ENCODE data around the gene AHRR. TPM values are rescaled to one million over a fixed set of nuclear protein-coding genes. Genes with fewer than 3 reads are reported as not detected.

The AHRR gene
- total RNA-seq, 1 experiment from 2014 or later: 2.2 TPM

GRCh38 chr5:468401-468800 lies 146.9 kb downstream of the AHRR start:
- Mint-ChIP-seq H3K9me3 (no peaks in the 10 kb centered on the region), H3K4me1 (peaks cover 7% of the 10 kb centered on the region in 2 experiments), H3K27ac (no peak overlapping the region), H3K27me3 (ENCODE audit: low read depth) (peaks cover 3% of the 10 kb centered on the region), H3K4me3 (no peak overlapping the region), H3K36me3 (ENCODE audit: insufficient read depth in 1 of 3, low read depth in 3 of 3) (peaks cover 0 to 15% (median 9%) of the 10 kb centered on the region in 3 experiments; a peak in 4 of 7 replicates)
- no peak overlapping the region for H3K4ac ChIP-seq (ENCODE audit: low read depth, low read length)
- H3K27ac ChIP-seq (ENCODE audit: insufficient read length, low read depth, low read length): no peak overlapping the region
- H3K23me2 ChIP-seq (ENCODE audit: insufficient read length, low read depth, low read length, poor library complexity, severe bottlenecking): peaks cover 8% of the 10 kb centered on the region
- H3K4me1 ChIP-seq (ENCODE audit: insufficient read depth, low read length): no peaks in the 10 kb centered on the region
- no CpG with 5 or more reads among the region's 6 CpGs for WGBS (ENCODE audit: extremely low coverage, insufficient read length, low lambda C conversion rate)
- H3K4me2 ChIP-seq (ENCODE audit: insufficient read depth, insufficient read length, low read length): no peak overlapping the region
- no peak overlapping the region for H4K5ac ChIP-seq (ENCODE audit: insufficient read length, low read depth, low read length)
- H3K14ac ChIP-seq (ENCODE audit: insufficient read depth, low read length): no peak overlapping the region
- H2BK5ac ChIP-seq (ENCODE audit: insufficient read length, low read length): no peak overlapping the region
- no peak overlapping the region for H2BK120ac ChIP-seq (ENCODE audit: low read depth, low read length, poor library complexity, severe bottlenecking)
- H3K9me3 ChIP-seq (ENCODE audit: control insufficient read depth, low read depth, low read length): no peaks in the 10 kb centered on the region
- H3K9ac ChIP-seq (ENCODE audit: extremely low read depth, insufficient read length, low read length): no peak overlapping the region
- DNase-seq: no peak
- no peaks in the 10 kb centered on the region for H4K20me1 ChIP-seq (ENCODE audit: control insufficient read depth, insufficient read depth, insufficient read length)
- H2AFZ ChIP-seq (ENCODE audit: low read length): no peak overlapping the region
- no peaks in the 10 kb centered on the region for H3K79me1 ChIP-seq (ENCODE audit: insufficient read depth, low read depth, low read length, poor library complexity, severe bottlenecking)
- no peak overlapping the region for H4K8ac ChIP-seq (replicated peaks; ENCODE audit: insufficient read length, low read depth, low read length)
- no peak overlapping the region for H2BK20ac ChIP-seq (ENCODE audit: low read depth, low read length, poor library complexity, severe bottlenecking)
- H3K56ac ChIP-seq (ENCODE audit: insufficient read length, low read depth, low read length): no peak overlapping the region
- H3K23ac ChIP-seq (ENCODE audit: insufficient read length, low read depth, low read length): no peak overlapping the region
- no peak overlapping the region for H3K18ac ChIP-seq (ENCODE audit: insufficient read length, low read depth, low read length)
- H2BK15ac ChIP-seq (ENCODE audit: low read depth, low read length): no peak overlapping the region
- no peak overlapping the region for H4K91ac ChIP-seq (ENCODE audit: insufficient read length, low read depth, low read length)
- no peak overlapping the region for H2AK5ac ChIP-seq (ENCODE audit: insufficient read length, low read length)
- no peak overlapping the region for H3T11ph ChIP-seq (ENCODE audit: low read length)
- no peak for TF ChIP-seq CTCF (conservative IDR thresholded peaks at IDR 0.05)
- no peak overlapping the region for H2BK12ac ChIP-seq (ENCODE audit: insufficient read length, low read depth, low read length)
- H3K27me3 ChIP-seq (ENCODE audit: insufficient read depth, low read length): no peaks in the 10 kb centered on the region
- no peaks in the 10 kb centered on the region for H3K79me2 ChIP-seq (ENCODE audit: insufficient read depth, low read length)
